ENCODE data around the gene TSHZ2.

The TSHZ2 gene

GRCh38 chr20:53510704-53511103 lies 538.5 kb downstream of the TSHZ2 start:
- Histone ChIP-seq H3K27me3 (ENCODE audit: insufficient read depth, low read depth) (no peaks in the 10 kb centered on the region), H3K9ac (no peak overlapping the region), H3K4me2 (no peak overlapping the region), H4K20me1 (ENCODE audit: insufficient read depth) (no peaks in the 10 kb centered on the region), H3K4me3 (IDR thresholded peaks at IDR 0.05; ENCODE audit: insufficient read depth, low read depth, low read length) (no peak overlapping the region), H3K36me3 (ENCODE audit: insufficient read depth) (no peaks in the 10 kb centered on the region), H2AFZ (ENCODE audit: low read depth) (no peak overlapping the region), H3K27ac (no peak overlapping the region), H3K79me2 (ENCODE audit: insufficient read depth, low read depth) (no peaks in the 10 kb centered on the region), H3K4me1 (ENCODE audit: low read depth, poor library complexity, severe bottlenecking) (no peaks in the 10 kb centered on the region)
- TF ChIP-seq, protein P1, sequence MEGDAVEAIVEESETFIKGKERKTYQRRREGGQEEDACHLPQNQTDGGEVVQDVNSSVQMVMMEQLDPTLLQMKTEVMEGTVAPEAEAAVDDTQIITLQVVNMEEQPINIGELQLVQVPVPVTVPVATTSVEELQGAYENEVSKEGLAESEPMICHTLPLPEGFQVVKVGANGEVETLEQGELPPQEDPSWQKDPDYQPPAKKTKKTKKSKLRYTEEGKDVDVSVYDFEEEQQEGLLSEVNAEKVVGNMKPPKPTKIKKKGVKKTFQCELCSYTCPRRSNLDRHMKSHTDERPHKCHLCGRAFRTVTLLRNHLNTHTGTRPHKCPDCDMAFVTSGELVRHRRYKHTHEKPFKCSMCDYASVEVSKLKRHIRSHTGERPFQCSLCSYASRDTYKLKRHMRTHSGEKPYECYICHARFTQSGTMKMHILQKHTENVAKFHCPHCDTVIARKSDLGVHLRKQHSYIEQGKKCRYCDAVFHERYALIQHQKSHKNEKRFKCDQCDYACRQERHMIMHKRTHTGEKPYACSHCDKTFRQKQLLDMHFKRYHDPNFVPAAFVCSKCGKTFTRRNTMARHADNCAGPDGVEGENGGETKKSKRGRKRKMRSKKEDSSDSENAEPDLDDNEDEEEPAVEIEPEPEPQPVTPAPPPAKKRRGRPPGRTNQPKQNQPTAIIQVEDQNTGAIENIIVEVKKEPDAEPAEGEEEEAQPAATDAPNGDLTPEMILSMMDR (conservative IDR thresholded peaks at IDR 0.05; ENCODE audit: low read depth, low read length): no peak

DNA sequence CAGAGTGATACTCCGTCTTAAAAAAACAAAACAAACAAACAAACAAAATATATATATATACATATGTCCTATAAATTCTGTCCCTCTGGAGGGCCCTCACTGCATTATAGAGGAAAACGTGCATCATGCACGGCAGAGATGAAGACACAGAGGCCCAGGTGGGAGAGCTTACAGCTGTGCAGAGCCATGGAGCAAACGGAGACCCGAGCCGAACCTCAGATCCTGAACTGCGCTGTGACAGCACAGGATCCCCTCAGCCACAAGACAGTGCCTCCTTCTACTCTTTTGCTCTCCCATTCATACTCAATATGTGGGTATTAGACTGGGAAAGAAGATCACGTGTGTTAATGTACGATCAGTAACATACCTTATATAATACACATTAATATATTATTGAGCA lies 539.9 kb downstream of the TSHZ2 start:
- Histone ChIP-seq H2AFZ (ENCODE audit: low read depth) (no peak overlapping the region), H3K27ac (no peak overlapping the region), H3K4me1 (ENCODE audit: low read depth, poor library complexity, severe bottlenecking) (no peaks in the 10 kb centered on the region), H3K27me3 (ENCODE audit: insufficient read depth, low read depth) (no peaks in the 10 kb centered on the region), H3K4me2 (no peak overlapping the region), H3K79me2 (ENCODE audit: insufficient read depth, low read depth) (no peaks in the 10 kb centered on the region), H3K36me3 (ENCODE audit: insufficient read depth) (no peaks in the 10 kb centered on the region), H3K9ac (no peak overlapping the region), H3K4me3 (IDR thresholded peaks at IDR 0.05; ENCODE audit: insufficient read depth, low read depth, low read length) (no peak overlapping the region), H4K20me1 (ENCODE audit: insufficient read depth) (no peaks in the 10 kb centered on the region)
- TF ChIP-seq, protein P1 (conservative IDR thresholded peaks at IDR 0.05; ENCODE audit: low read depth, low read length): no peak

DNA sequence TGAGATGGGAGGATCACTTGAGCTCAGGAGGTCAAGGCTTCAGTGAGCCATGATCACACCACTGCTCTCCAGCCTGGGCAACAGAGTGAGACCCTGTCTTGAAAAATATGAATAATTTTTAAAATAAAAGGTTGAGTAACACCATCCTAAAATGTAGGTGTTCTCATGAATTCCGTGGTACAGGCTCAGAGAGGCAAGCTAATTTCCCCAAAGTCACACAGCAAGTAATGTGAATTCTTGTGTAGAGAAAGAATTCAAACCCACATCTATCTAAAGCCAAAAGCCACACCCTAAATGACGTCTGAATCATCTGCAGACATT lies 541.0 kb downstream of the TSHZ2 start:
- no peaks in the 10 kb centered on the region for H3K79me2 ChIP-seq (ENCODE audit: insufficient read depth, low read depth)
- no peaks in the 10 kb centered on the region for H3K27me3 ChIP-seq (ENCODE audit: insufficient read depth, low read depth)
- no peaks in the 10 kb centered on the region for H4K20me1 ChIP-seq (ENCODE audit: insufficient read depth)
- no peak overlapping the region for H3K9ac ChIP-seq
- H3K27ac ChIP-seq: no peak overlapping the region
- H3K36me3 ChIP-seq (ENCODE audit: insufficient read depth): no peaks in the 10 kb centered on the region
- H3K4me3 ChIP-seq (IDR thresholded peaks at IDR 0.05; ENCODE audit: insufficient read depth, low read depth, low read length): no peak overlapping the region
- no peak overlapping the region for H2AFZ ChIP-seq (ENCODE audit: low read depth)
- TF ChIP-seq, protein P1 (conservative IDR thresholded peaks at IDR 0.05; ENCODE audit: low read depth, low read length): no peak
- H3K4me1 ChIP-seq (ENCODE audit: low read depth, poor library complexity, severe bottlenecking): no peaks in the 10 kb centered on the region
- H3K4me2 ChIP-seq: no peak overlapping the region

DNA sequence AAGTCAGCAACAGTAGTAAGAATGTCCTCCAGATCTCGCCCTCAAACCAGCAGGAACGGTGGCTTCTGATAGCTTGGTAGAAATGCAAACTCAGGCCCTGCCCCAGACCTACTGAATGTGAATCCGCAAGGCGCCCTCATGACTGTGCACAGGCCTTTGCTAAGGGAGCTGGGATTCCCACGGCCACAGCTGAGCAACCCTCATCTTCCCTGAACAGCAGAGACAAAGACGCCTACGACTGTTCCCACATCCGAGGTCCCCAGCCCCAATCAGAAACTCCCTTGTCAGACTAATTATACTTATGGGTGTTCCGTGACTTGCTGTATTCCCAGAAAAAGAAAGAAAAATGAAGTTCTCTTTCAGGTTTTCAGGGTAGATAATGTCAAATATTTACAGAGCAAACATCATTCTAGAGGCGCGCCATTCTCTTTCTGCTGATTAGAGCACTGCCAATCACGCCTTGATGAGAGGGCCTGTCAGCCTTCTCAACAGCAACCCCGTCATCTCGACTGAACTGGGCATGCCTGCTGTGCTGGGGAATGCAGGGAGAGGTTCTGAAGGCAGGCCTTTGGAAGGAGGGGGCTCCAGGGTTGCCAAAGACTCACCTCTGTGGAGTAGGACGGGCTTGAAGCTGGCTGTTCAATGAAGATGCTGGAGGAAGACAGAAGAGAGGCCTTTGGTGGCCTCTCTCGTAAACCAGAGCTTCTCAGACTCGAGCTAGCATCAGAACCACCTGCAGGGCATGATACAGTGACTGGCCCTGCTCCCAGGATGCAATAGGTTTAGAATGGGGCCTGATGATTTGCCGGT lies 541.5 kb downstream of the TSHZ2 start:
- H3K79me2 ChIP-seq (ENCODE audit: insufficient read depth, low read depth): no peaks in the 10 kb centered on the region

More for the DNA sequence above, 541.5 kb downstream of the TSHZ2 start:
- Histone ChIP-seq H4K20me1 (ENCODE audit: insufficient read depth) (no peaks in the 10 kb centered on the region), H3K4me1 (ENCODE audit: low read depth, poor library complexity, severe bottlenecking) (no peaks in the 10 kb centered on the region), H3K27me3 (ENCODE audit: insufficient read depth, low read depth) (no peaks in the 10 kb centered on the region), H3K4me2 (no peak overlapping the region), H2AFZ (ENCODE audit: low read depth) (no peak overlapping the region), H3K27ac (no peak overlapping the region), H3K9ac (no peak overlapping the region), H3K36me3 (ENCODE audit: insufficient read depth) (no peaks in the 10 kb centered on the region), H3K4me3 (IDR thresholded peaks at IDR 0.05; ENCODE audit: insufficient read depth, low read depth, low read length) (no peak overlapping the region)
- TF ChIP-seq, protein P1 (conservative IDR thresholded peaks at IDR 0.05; ENCODE audit: low read depth, low read length): no peak
